Measurements from ENCODE around the gene NMNAT2. TPM values are rescaled to one million over a fixed set of nuclear protein-coding genes. Genes with fewer than 3 reads are reported as not detected.

NMNAT2 gene
- total RNA-seq, 1 donor from 2014 or later, result 0.62 TPM

DNA sequence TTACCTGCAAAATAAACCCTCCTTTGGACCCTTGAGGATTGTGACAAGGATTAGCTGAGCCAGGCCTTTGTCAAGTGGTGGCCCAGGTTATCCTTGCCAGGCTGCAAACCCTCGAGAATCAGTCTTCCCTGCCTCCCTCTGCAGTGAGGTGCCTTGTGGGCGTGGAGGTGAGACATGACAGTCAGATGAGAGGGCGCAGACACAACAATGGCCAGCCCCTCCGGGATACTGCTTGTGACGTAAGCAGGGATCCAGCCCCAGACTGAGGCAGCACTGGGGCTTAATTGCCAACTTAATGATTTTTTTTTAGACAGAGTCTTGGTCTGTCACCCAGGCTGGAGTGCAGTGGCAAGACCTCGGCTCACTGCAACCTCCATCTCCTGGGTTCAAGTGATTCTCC lies 127.6 kb downstream of the NMNAT2 start:
- no peak for TF ChIP-seq CTCF (IDR thresholded peaks at IDR 0.05)
- Histone ChIP-seq H3K36me3 (no peaks in the 10 kb centered on the region), H3K27me3 (ENCODE audit: low read depth) (no peaks in the 10 kb centered on the region), H3K4me3 (no peak overlapping the region), H3K27ac (no peak overlapping the region), H3K4me1 (peaks cover 9% of the 10 kb centered on the region), H3K9me3 (no peaks in the 10 kb centered on the region)
- intact Hi-C loops (cut with DNase I), result no loop called here
- DNase-seq (no peak), ATAC-seq (no peak)

DNA sequence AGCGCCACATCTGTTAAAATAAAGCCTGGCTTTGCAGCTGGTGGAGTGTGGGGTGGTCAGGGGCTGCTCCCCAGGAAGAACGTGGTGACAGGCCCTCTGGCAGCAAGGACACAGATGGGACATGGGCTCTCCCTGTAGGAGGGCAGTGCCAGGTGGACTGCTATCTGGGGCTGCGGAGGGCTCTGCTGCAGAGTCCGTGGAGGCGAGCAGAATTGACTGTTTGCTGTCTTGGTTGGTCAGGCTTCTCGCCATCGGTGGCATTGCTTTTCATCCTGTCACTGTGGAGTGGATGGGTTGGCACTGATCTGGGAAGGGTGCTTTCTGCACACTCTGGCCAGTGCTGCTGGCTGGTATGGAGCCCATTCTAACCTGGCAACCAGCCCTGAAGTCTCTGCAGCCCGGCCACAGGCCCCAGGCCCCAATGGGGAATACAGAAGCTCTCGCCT lies 129.1 kb downstream of the NMNAT2 start:
- intact Hi-C loops (cut with DNase I), result no loop called here
- no peak for ATAC-seq
- no peaks in the 10 kb centered on the region for H3K9me3 ChIP-seq
- no peak for DNase-seq
- no peak overlapping the region for H3K4me3 ChIP-seq
- peaks cover 9% of the 10 kb centered on the region for H3K4me1 ChIP-seq
- H3K27me3 ChIP-seq (ENCODE audit: low read depth), result no peaks in the 10 kb centered on the region
- H3K27ac ChIP-seq, result no peak overlapping the region
- TF ChIP-seq CTCF (IDR thresholded peaks at IDR 0.05), result no peak
- no peaks in the 10 kb centered on the region for H3K36me3 ChIP-seq

GRCh38 chr1:183288583-183288982 lies 129.6 kb downstream of the NMNAT2 start:
- no peak for TF ChIP-seq CTCF (IDR thresholded peaks at IDR 0.05)
- DNase-seq, result no peak
- intact Hi-C loops (cut with DNase I), result no loop called here
- Histone ChIP-seq H3K27me3 (ENCODE audit: low read depth) (no peaks in the 10 kb centered on the region), H3K4me1 (peaks cover 9% of the 10 kb centered on the region), H3K36me3 (no peaks in the 10 kb centered on the region), H3K4me3 (no peak overlapping the region), H3K9me3 (no peaks in the 10 kb centered on the region), H3K27ac (no peak overlapping the region)
- ATAC-seq, result no peak

DNA sequence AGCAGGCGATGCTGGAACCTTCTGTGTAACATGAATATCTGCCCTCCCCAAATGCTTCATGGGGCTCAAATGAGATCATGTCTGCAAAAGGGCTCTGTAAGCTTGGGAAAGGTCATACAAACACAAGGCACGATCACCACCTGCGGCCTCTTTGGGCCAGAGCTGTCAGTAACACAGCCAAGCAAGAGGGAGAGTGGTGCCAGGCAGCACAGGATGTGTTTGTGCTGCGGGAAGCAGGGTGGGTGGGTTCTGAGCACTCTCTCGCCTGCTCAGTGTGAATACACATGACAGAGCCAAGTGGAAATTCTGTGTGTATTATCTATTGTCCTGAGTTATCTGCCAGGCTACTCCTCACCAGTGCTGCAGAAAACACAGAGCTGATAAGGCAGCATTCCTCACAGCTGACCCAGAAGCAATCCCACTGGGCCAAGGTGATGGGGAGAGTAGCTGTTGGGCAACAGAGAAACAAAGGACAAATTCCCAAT lies 130.9 kb downstream of the NMNAT2 start:
- DNase-seq, result no peak
- H3K27ac ChIP-seq, result no peak overlapping the region
- intact Hi-C loops (cut with DNase I), result no loop called here
- peaks cover 17% of the 10 kb centered on the region for H3K4me1 ChIP-seq
- TF ChIP-seq CTCF (IDR thresholded peaks at IDR 0.05), result no peak
- peak; percentile 7 to 29 for ATAC-seq
- no peak overlapping the region for H3K4me3 ChIP-seq
- no peaks in the 10 kb centered on the region for H3K36me3 ChIP-seq
- H3K27me3 ChIP-seq (ENCODE audit: low read depth), result no peaks in the 10 kb centered on the region
- no peaks in the 10 kb centered on the region for H3K9me3 ChIP-seq

DNA sequence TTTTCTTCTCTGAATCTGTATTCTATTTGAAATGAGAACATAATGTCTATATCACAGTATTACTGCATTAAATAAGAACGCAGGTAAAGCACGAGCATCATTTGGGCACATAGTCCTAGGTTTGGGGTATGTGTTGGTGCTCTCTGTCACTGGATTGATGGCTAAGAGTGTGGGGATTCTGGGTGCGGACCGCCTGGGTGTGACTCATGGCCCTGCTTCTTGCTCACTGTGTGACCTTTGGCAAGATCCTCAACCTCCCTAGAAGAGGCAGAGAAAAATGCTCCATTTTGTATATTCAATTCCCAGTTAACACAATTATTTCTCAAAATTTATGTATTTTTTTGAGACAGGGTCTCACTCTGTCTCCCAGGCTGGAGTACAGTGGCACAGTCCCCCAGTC lies 132.4 kb downstream of the NMNAT2 start:
- H3K36me3 ChIP-seq, result no peaks in the 10 kb centered on the region
- no peaks in the 10 kb centered on the region for H3K27me3 ChIP-seq (ENCODE audit: low read depth)
- ATAC-seq (no peak), DNase-seq (no peak)
- no peaks in the 10 kb centered on the region for H3K9me3 ChIP-seq
- intact Hi-C loops (cut with DNase I), result no loop called here
- no peak overlapping the region for H3K27ac ChIP-seq
- no peak overlapping the region for H3K4me3 ChIP-seq
- no peak for TF ChIP-seq CTCF (IDR thresholded peaks at IDR 0.05)
- peaks cover 31% of the 10 kb centered on the region for H3K4me1 ChIP-seq

- Histone ChIP-seq H3K27me3 (ENCODE audit: low read depth) (no peaks in the 10 kb centered on the region), H3K4me1 (peaks cover 36% of the 10 kb centered on the region), H3K36me3 (no peaks in the 10 kb centered on the region), H3K27ac (no peak overlapping the region), H3K9me3 (no peaks in the 10 kb centered on the region), H3K4me3 (no peak overlapping the region)
- intact Hi-C loops (cut with DNase I), result no loop called here
- no peak for TF ChIP-seq CTCF (IDR thresholded peaks at IDR 0.05)
- DNase-seq, result no peak
- ATAC-seq, result no peak
Measured at GRCh38 chr1:183285256-183285655, 132.9 kb downstream of the NMNAT2 start.

All from lower lobe of right lung (tissue), 2 donors.